NCI-H1092 (cell line): Measurements from ENCODE around the gene NRARP.

Experiments used
- DNase-seq: peaks from one replicate; lab custom pipeline; 2025; lab: John Stamatoyannopoulos, UW

The NRARP gene

DNA sequence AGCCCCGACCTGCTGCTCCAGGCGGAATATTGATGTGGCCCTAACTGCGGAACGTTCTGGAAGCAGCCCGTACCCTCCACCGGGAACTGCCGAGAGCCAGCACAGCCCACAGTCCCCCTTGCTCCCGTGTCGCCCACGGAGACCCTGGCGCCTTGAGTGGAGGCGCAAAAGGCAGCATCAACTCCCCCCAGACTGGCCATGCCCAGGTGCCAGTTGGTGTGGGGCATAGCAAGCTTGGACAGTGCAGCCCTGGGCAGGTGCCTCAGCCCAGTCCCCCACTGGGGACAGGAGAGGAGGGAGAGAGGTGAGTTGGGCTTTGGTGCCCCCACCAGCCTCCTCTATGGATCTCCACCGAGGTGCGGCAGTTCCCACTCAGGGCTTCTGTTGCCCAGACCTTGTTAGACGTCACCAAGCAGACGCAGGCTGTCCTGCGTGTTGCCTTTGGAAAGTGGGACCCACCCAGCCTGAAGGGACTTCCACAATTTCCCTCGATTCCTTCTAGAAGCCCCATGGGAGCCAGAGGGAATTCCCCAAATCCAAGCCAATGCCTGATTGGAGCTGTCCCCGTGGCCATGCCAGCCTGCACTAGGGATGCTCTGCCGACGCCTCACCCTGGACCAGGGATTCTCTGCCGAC lies 19.8 kb upstream of the NRARP start:
- no peak for DNase-seq

DNA sequence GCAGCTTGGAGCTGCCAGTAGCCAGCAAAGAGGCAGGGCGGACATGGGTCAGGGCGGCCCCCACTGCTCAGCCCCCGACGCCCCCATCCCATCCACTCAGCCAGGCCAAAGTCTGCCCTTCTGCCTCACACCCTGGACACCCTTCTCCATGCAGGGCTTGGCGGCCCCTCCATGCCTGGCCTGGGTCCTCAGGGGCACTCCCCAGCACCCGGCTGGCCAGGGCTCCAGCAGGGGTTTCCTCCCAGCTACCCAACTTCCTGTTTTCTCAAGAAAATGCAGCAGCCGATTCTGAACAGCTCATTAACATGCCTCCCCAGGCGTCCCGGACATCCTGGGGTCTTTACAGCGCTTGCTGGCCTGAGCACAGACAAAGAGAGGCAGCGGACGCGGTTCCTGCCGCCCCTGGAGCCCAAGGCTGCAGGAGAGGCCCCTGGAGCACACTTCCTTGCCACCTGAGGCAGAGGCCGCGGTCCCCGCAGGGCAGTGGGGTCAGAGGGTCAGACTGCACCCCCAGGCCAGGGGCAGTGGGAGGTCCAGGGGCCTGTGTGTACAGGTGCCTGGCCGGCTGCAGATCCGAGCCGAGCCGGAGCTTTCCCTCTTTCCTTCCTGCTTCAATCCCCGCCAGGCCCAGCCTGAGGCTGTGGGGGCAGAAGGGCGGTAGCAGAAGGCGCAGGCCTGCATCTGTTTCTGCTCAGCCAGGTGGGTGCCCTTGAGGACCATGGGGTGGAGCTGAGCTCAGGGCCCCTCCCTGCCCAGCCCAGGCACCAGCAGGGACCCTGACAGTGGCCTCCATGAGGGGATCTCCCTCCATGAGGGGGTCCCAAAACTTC lies 18.7 kb upstream of the NRARP start:
- no peak for DNase-seq

DNA sequence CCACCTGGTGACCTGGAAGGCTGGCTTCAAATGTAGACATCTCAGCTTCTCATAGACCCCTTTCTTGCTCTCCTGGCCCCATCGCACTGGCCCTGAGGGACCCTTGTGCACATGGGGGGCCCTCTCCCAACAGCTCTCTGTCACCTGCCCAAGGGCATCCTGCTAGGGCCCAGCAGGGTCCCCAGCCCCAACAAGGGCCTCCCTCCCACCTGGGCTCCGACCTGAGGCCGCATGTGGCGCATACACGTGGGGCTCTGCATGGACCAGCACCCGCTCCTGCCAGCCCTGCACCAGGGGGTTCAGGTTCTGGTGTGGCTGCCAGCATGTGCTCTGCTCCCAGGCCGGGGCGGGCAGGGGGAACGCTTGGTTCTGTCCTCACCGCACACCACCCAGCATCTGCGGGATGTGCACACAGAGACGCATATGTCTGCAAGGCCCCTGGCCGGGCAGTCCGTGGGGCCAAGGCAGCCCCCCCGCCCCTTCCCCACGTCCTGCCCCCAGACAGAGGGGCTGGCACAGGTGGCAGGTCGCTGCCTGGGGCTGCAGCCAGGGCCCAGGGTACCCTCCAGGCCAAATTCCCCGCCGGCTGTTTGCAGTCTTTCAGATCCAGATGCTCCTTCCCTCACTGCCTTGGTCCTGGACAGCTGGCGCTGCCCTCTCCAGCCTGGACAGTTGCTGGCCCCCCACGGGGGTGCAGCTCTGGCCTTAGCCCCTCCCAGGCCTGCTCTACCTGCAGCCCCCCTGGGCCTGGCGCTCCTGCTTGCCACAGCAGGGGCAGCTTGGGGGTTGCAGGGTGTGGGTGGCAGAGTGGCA lies 17.9 kb upstream of the NRARP start:
- no peak for DNase-seq

DNA sequence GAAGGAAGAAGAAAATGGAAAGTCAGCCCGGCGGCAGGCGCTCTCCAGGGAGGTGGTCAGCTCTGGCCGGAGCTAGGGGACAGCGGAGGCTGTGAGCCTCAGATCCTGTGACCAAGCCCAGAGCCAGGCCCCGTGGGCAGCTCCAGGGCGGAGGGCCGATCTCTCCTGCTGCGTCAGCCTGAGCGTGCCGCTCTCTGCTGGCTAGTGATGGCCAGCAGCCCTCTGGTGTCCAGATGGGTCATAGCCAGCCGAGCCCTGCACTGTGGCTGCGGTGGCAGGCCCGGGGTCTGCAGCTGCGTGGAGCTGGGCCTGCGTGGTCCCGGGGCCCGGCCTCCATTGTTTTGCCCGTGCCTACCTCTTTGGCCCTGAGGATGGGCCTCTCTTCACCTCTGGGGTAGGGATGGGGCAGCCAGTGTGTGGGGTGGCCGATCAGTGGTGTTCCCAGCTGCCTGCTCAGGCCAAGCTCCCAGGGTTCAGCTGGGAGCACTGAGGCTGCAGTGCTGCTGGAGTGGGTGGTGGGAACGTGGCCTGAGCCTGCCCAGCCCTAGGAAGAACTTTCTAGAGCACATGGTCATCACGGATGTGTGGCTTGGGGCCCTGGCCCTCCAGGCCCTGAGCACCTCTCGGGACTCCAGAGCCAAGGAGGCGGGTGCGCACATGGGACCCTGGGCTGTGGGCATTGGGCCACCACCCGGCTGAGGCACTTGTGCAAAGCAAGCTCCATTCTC lies 17.1 kb upstream of the NRARP start:
- DNase-seq, result no peak

DNA sequence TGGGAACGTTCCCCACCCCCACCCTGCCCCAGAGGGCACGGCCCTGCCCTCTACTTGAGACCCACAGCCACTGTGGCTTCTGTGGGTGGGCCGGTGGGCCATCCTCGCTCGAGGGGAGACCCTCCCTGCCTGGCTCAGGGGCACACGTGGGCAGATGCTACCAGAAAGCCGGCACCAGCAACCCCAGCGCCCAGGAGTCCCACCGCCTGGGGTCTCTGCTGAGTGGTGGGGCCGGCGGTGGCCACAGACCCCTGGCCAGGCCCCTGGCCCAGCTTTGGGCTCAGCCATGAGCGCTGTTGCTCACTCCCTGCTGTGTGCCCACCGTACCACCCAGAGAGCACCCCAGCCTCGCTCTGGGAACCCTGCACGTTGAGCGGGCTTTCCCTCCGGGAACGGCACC lies 16.5 kb upstream of the NRARP start:
- no peak for DNase-seq

GRCh38 chr9:137317718-137318511 lies 15.8 kb upstream of the NRARP start:
- no peak for DNase-seq

- DNase-seq, result no peak
Measured at GRCh38 chr9:137317021-137317717, 15.1 kb upstream of the NRARP start.

DNA sequence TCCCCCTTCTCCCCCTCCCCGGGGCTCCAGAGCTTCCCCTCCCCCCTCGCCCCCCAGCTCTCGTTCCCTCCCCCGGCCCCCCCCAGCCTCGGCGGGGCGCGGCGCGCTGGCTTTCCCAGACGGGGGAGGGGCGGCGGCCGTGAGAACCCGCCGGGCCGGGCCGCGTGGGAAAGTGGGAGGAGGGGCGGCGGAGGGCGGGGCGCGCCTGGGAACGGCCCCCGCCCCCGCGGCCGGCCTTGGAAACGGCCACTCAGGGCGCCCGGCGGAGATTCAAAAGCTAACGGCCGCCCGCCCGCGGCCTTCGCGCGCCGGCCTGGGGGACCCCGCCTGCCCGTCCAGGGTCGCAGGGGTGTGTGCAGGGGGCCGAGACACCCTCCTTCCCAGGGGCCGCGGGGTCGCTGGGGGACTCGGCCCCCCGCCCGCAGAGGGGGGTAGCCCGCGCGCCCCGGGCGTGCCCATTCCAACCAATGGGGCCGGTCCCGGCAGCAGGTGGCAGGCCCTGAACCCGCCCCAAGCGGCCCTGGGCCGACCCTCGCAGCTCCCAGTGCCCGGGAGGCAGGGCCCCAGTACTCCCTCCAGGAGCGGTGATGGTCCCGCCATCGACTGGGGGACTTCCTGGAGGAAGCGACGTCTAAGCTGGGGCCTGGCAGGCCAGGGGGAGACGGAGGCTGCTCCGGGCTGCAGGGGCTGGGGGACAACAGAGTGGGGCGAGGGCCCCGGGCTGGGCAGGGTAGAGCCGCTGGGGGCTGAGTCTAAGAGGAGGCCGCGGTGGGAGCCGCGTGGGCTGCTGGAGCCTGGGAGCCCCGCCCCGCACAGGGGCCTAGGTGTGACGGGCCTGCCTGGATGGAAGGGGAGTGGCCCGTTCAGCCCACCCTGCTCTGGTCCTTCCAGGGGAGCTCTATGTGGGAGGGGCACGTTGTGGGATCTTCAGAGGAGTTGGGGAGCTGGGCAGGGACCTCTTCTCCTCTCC lies 14.2 kb upstream of the NRARP start:
- DNase-seq, result no peak

DNA sequence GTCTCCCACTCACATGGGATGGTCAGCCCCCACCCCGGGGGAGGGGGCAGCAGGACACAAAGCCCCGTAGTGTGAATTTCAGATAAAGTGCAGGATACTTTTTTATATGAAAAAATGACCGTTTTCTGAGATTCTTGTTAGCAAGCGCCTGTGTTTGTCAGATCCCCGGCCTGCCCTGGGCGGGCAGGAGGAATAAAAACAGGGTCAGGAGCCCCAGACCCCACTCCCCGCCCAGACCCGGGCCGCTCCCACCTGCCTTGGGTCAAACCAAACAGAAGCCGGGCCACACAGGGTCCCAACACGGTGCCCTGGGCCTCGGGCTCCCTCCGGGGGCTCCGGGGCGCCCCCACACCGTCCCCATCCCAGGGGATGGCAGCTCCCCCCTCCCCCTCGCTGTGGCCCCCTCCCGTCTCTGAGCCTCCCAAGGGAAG lies 13.5 kb upstream of the NRARP start:
- DNase-seq, result no peak

GRCh38 chr9:137314561-137315560 lies 12.8 kb upstream of the NRARP start:
- no peak for DNase-seq

DNA sequence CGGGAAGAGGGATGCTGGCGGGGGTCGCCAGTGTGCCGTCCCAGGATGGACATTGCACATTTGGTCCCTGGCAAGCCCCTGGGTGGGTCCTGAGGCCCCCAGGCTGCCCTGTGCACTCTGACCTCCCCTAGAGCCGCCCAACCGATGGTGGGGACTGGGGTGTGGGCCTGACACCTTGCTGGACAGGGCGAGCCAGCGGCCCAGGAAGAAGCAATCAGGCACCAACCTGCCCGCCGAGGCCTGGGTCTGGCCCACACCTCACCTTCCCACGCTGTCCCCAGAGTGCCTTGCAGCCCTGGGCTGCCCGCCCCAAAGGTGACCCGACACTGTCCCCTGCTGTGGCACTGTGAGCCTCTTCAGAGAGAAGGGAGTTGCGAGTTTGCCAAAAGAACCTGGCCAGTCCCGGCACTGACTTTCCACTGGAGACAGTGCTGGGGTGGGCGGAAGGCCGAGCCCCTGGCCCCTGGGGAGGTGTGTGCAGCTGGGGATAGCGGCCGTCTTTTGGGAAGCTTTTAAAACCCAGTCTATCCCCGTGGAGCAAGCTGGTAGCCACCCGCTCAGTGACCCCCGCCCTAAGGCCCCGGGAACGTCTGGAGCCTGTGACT lies 12.0 kb upstream of the NRARP start:
- no peak for DNase-seq

DNA sequence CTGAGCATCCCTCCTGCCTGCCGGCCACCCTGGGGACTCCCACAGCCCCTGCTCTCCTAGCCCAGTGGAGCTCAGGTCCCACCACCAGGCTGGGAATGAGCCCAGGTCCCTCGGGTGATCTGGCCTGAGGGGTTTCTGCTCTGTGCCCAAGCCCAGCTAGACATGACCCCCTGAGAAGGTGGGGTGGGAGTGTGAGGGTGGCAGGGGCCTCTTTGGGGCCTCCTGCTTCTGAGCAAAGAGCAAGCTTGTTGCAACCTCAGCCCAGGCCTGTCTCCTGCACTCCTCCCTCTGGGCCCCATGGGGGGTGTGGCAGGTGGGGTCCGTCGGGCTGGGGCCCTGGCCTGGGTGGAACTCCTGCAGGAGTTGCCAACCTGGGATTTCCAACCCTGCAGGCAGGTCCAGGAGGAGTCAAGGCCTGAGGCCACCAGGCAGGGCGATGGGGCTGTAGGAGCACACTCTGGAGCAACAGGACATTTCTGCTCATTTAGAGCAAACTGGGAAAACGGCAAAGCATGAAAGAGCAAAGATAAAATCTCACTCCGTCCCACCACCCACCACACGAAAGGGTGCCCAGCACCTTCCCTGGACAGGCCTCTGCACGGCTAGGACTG lies 11.4 kb upstream of the NRARP start:
- DNase-seq, result no peak

DNA sequence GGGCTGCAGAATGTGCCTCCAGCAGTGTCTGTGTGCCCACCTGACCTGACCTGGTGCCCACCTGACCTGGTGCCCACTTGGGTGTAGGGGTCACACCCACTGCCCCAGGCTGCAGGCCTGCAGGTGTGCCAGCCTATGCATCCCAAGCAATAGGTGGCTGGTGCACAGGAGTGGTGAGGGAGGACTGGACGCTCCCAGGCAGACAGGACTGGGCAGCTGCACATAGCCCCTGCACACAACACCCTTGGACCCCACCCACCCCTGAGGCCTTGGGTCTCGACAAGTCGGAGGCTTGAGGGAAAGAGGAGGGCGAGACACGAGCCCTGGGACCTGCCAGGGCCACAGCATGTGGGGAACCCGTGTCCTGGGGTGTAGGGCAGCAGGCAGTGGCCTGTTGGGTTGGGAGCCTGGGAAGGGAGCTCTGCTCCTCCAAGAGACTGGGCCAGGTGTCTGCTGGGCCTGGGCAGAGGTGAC lies 10.8 kb upstream of the NRARP start:
- no peak for DNase-seq

- no peak for DNase-seq
Measured at GRCh38 chr9:137311986-137312851, 10.1 kb upstream of the NRARP start.

DNA sequence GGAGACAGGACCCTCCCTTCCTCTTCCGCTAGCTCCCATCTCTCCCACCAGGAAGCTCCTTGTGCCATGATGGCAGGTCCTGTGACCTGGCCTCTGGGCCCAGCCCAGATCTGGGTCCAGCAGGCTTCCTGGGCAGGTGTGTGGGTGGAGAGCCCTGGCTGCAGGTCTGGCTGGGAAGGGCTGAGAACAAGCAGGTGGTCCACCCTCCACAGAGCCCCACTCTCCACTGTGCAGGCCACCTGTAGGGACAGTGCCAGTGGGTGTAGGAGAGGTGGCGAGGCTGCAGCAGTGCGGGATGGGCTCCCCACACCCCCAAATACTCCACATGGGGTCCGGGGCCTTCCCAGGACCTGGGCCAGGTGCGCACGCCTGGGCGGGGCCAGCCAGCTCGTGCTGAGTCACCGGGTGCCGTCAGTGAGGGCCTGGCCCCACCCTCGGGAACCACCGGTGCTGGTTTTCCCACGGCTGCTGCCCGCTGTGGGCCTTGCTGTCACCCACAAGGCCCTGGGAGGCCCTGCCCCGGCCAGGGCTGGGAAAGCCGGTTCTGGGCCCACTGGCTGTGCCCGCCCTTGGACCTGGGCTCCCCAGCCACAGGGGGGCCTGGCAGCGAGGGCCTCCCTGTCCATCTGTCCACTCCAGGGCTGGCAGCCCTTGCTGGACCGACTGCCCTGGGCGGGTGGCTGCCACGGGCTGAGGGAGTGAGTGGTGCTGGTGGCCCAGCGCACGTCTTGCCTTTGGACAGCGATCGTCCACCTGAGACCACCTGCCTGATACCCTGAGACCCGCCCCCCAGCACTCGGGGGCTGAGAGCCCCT lies 9.3 kb upstream of the NRARP start:
- DNase-seq, result no peak
